Spleen (tissue), 11 donors: ENCODE measurements around the gene CPAMD8. TPM values are rescaled to one million over a fixed set of nuclear protein-coding genes. Genes with fewer than 3 reads are reported as not detected.

ENCODE experiments used
- DNase-seq: peaks from one replicate; pipeline ENCODE4 v3.0.0-alpha.2; 2020
- H3K27ac ChIP-seq, 8 donors: fragments of 200-600 bp; sonication (generic) in 7 of 8; 1 replicate in 4 of 8; 2 replicates in 4 of 8; pipeline versions ENCODE4 v1.5.0 to v1.8.0; 2016 to 2021; ENCODE audit warnings: inconsistent platforms in 4 of 8, mild to moderate bottlenecking in 4 of 8, moderate library complexity in 1 of 8
- H3K27me3 ChIP-seq, 7 donors: fragments of 200-600 bp; sonication (generic) in 6 of 7; replicated peaks in 1 of 7; 1 replicate in 4 of 7; 2 replicates in 3 of 7; pipeline versions ENCODE4 v1.5.0 to v1.8.0; 2016 to 2021; ENCODE audit warnings: inconsistent platforms in 3 of 7, mild to moderate bottlenecking in 1 of 7
- H3K36me3 ChIP-seq, 6 donors: fragments of 200-600 bp; sonication (generic) in 5 of 6; 1 replicate in 4 of 6; 2 replicates in 2 of 6; pipeline versions ENCODE4 v1.5.0 to v1.8.0; 2016 to 2021; ENCODE audit warnings: inconsistent platforms in 2 of 6
- H3K4me1 ChIP-seq, 6 donors: fragments of 200-600 bp; sonication (generic) in 5 of 6; 1 replicate in 3 of 6; 2 replicates in 3 of 6; pipeline versions ENCODE4 v1.5.0 to v1.8.0; 2016 to 2021; ENCODE audit warnings: inconsistent platforms in 3 of 6
- H3K4me3 ChIP-seq, 8 donors: fragments of 200-600 bp; sonication (generic) in 7 of 8; 1 replicate in 4 of 8; 2 replicates in 4 of 8; pipeline versions ENCODE4 v1.5.0 to v1.8.0; 2016 to 2021; ENCODE audit warnings: inconsistent platforms in 4 of 8, mild to moderate bottlenecking in 4 of 8, moderate library complexity in 2 of 8
- H3K9me3 ChIP-seq, 8 donors: fragments of 200-600 bp; sonication (generic) in 7 of 8; 1 replicate in 4 of 8; 2 replicates in 4 of 8; pipeline versions ENCODE4 v1.5.0 to v1.8.0; 2016 to 2021; ENCODE audit warnings: inconsistent platforms in 4 of 8
- CTCF ChIP-seq, 11 experiments: fragments of 200-600 bp in 7 of 11; fragments of 450-650 bp in 4 of 11; sonication (generic) in 4 of 11; IDR thresholded peaks in 8 of 11; conservative IDR thresholded peaks in 3 of 11; 1 replicate in 7 of 11; 2 replicates in 4 of 11; pipeline versions ENCODE4 v1.4.0 to v1.8.0; 2016 to 2021; ENCODE audit warnings: antibody characterized with exemption in 11 of 11, inconsistent platforms in 4 of 11, mild to moderate bottlenecking in 1 of 11
- POLR2A ChIP-seq, 3 donors: fragments of 450-650 bp; IDR thresholded peaks; one replicate each; pipeline ENCODE4 v1.5.1; 2017; ENCODE audit warnings: antibody characterized with exemption in 3 of 3, mild to moderate bottlenecking in 1 of 3
- POLR2AphosphoS5 ChIP-seq, 3 donors: sonication (generic); formaldehyde crosslinking; IDR thresholded peaks; one replicate each; pipeline ENCODE4 v1.5.1; 2017; ENCODE audit warnings: antibody characterized with exemption in 3 of 3
- WGBS, 5 donors: extraction: QIAGEN DNeasy Blood & Tissue Kit in 3 of 5; methylation state at CpG; one replicate each; pipeline versions ENCODE4 v1.1.5 to v1.1.7; 2013 to 2018; 5-methylcytosine and 5-hydroxymethylcytosine counted together
- intact Hi-C: fragments of 100-400 bp; cut with DNase I; formaldehyde crosslinking; loops from one replicate; pipeline ENCODE4 v1.15.0; 2023; ENCODE audit warnings: low total_unique reads
- polyA plus RNA-seq, 3 donors: library from polyadenylated mRNA; stranded (reverse); fragments of 200-250 nt; gene quantifications; one replicate each; pipeline ENCODE4 v1.2.1, GENCODE V29; 2013
- total RNA-seq, 7 donors: library from RNA; depleted of rRNA in 3 of 7; stranded (reverse); fragments of >200 nt in 3 of 7; fragmentation: NEBNext Ultra II Directional in 4 of 7; extraction: Animal tissue kit (Norgen Biotek cat#: 25700) in 4 of 7; gene quantifications; one replicate each; pipeline versions ENCODE4 v1.1.0 to v1.2.1, GENCODE V29; 2016 to 2021
- donor health status: healthy with polysubstance abuse.
- donor health status: DM: no; HTN: no; CAD: no; lungs with moderate emphysema.
- donor health status: DM: no; HTN: no; CAD: no.
- donor health status: Bipolar disorder and iron deficiency.
- donor health status: healthy.
- donor health status: DM: no; HTN: no; CAD: no.
- donor health status: DM: yes; HTN: yes; CAD: no.

The CPAMD8 gene
- total and polyA plus RNA-seq, 10 donors = 2.1 to 18.7 (median 8.5) TPM

- H3K27ac ChIP-seq = peak overlapping the region in 2 of 8 donors; percentile 15 to 61
- DNase-seq = no peak
- no peak overlapping the region for H3K4me3 ChIP-seq
- peaks cover 3 to 89% (median 55%) of the 10 kb centered on the region in 6 donors for H3K36me3 ChIP-seq
- intact Hi-C loops = no loop called here
- peaks cover 0 to 21% (median 6%) of the 10 kb centered on the region in 6 donors for H3K4me1 ChIP-seq
- no peaks in the 10 kb centered on the region for H3K27me3 ChIP-seq
- H3K9me3 ChIP-seq = no peaks in the 10 kb centered on the region
- 88 to 95% (median 93%) methylated on average over 5 of the region's 5 CpGs for WGBS, 5 donors
- no peak for TF ChIP-seq POLR2A (IDR thresholded peaks at IDR 0.05)
- TF ChIP-seq POLR2AphosphoS5 (IDR thresholded peaks at IDR 0.05) = no peak
- no peak for TF ChIP-seq CTCF (IDR thresholded peaks at IDR 0.05 in 8 of 11, conservative IDR thresholded peaks at IDR 0.05 in 3 of 11)
Measured at GRCh38 chr19:16861834-16862233, 164.8 kb downstream of the CPAMD8 start.

- no peaks in the 10 kb centered on the region for H3K9me3 ChIP-seq
- DNase-seq = no peak
- intact Hi-C loops = no loop called here
- H3K36me3 ChIP-seq = peaks cover 0 to 89% (median 51%) of the 10 kb centered on the region in 6 donors
- peaks cover 0 to 21% (median 6%) of the 10 kb centered on the region in 6 donors for H3K4me1 ChIP-seq
- no peaks in the 10 kb centered on the region for H3K27me3 ChIP-seq
- WGBS, 5 donors = 72 to 93% (median 86%) methylated on average over 3 of the region's 3 CpGs
- H3K4me3 ChIP-seq = no peak overlapping the region
- H3K27ac ChIP-seq = no peak overlapping the region
- TF ChIP-seq CTCF (IDR thresholded peaks at IDR 0.05 in 8 of 11, conservative IDR thresholded peaks at IDR 0.05 in 3 of 11) (no peak), POLR2AphosphoS5 (IDR thresholded peaks at IDR 0.05) (no peak), POLR2A (IDR thresholded peaks at IDR 0.05) (no peak)
Measured at GRCh38 chr19:16861011-16861410, 165.6 kb downstream of the CPAMD8 start.

- H3K36me3 ChIP-seq = peaks cover 0 to 89% (median 51%) of the 10 kb centered on the region in 6 donors
- no peak overlapping the region for H3K27ac ChIP-seq
- no peak for DNase-seq
- H3K9me3 ChIP-seq = no peaks in the 10 kb centered on the region
- 92 to 97% (median 95%) methylated on average over 20 of the region's 20 CpGs for WGBS, 5 donors
- H3K4me3 ChIP-seq = no peak overlapping the region
- intact Hi-C loops = no loop called here
- no peaks in the 10 kb centered on the region for H3K27me3 ChIP-seq
- TF ChIP-seq POLR2A (IDR thresholded peaks at IDR 0.05) (no peak), CTCF (IDR thresholded peaks at IDR 0.05 in 8 of 11, conservative IDR thresholded peaks at IDR 0.05 in 3 of 11) (no peak), POLR2AphosphoS5 (IDR thresholded peaks at IDR 0.05) (peak in 1 of 3 donors; percentile 34)
- H3K4me1 ChIP-seq = peaks cover 0 to 21% (median 6%) of the 10 kb centered on the region in 6 donors
Measured at GRCh38 chr19:16860118-16860517, 166.5 kb downstream of the CPAMD8 start.

- no peak overlapping the region for H3K27ac ChIP-seq
- WGBS, 5 donors = 91 to 98% (median 98%) methylated on average over 7 of the region's 7 CpGs
- peaks cover 0 to 89% (median 50%) of the 10 kb centered on the region in 6 donors for H3K36me3 ChIP-seq
- H3K4me1 ChIP-seq = peaks cover 0 to 21% (median 6%) of the 10 kb centered on the region in 6 donors
- H3K4me3 ChIP-seq = no peak overlapping the region
- H3K9me3 ChIP-seq = no peaks in the 10 kb centered on the region
- TF ChIP-seq POLR2AphosphoS5 (IDR thresholded peaks at IDR 0.05) = no peak
- no peak for TF ChIP-seq POLR2A (IDR thresholded peaks at IDR 0.05)
- TF ChIP-seq CTCF (IDR thresholded peaks at IDR 0.05 in 8 of 11, conservative IDR thresholded peaks at IDR 0.05 in 3 of 11) = no peak
- intact Hi-C loops = no loop called here
- no peaks in the 10 kb centered on the region for H3K27me3 ChIP-seq
- no peak for DNase-seq
Measured at GRCh38 chr19:16859626-16860025, 167.0 kb downstream of the CPAMD8 start.
